ENCODE data around the gene BCR.

Gene BCR

DNA sequence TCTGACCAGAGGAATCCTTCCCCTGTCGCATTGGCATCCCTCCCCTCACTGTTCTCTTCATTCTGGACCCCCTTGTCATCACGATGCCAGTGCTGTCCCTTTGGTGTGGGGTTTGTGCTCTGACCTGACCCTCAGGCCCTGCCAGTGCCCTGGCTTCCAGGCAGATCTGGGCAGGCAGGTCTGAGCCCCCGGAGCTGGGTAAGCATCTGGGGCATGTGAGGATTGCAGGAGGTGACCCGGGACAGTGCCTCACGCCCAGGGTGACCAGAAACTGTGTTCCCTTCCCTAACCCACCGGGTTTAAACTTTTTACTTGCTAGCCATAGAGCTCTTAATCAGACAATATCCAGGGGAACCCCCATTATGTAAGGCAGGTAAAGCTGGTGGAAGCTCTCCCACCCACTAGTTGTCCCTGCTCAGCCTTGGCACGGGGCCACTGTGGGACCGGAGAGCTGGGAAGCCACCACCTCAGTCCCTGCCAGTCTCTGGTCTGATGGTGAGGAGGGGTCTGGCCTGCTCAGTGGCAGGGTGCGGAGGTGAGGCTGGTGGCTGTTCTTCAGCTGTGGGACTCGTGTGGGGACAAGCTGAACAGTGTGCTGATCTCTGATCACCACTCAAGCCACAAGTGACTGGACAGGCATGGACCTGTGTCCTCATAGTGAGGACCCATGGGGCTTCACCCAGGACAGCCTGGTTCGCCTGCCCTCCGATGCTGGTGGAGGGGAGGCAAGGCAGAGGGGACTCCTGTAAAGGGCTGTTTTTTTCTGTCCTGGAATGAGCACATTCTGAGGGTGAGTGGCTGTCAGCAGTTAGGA, 38.0 kb downstream of the BCR start:
- no peak for DNase-seq

DNA sequence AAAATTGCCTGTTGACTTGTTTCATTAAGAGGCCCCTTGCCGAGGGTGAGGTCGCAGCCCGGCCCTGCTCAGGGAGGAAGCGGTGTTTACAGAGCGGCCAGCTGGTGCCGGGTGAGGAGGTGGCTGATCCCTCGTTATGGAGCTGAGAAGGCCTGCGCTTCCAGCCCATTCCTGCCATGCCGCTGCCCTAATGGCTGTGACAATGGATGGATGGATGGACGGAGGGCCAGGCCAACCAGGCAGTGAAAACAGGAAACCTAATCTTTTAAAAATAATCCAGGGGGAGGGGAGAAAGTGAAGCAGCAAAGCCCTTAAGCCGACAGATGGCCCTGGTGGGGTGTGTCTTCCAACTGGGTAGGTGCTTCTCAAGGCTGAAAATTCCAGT, 38.5 kb downstream of the BCR start:
- DNase-seq = no peak

DNA sequence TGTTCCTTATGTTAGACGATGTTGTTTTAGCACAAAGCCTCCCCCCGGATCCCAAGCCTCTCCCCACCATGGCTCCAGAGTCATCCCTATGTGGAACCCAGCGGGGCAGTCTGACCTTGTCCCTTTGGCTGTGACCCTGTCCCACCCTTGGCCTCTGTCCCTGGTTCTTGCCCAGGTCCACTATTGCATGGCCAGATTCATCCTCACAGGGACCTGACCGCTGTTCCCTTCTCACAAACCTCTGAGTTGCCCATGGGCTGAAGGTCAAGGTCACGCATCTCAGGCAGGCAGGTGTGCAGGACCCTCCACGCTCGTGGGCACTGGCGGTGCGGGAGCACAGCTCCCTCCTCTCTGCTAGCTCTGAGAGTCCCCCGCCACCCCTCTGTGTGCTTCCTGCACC, 39.0 kb downstream of the BCR start:
- no peak for DNase-seq

- DNase-seq = no peak
Measured at GRCh38 chr22:23219822-23220484, 39.6 kb downstream of the BCR start.

GRCh38 chr22:23220485-23221350, 40.4 kb downstream of the BCR start:
- DNase-seq = no peak

- DNase-seq = no peak
Measured at GRCh38 chr22:23221351-23221804, 41.1 kb downstream of the BCR start.

- DNase-seq = no peak
Measured at GRCh38 chr22:23222033-23222792, 41.9 kb downstream of the BCR start.

- DNase-seq = no peak
Measured at GRCh38 chr22:23222793-23223568, 42.7 kb downstream of the BCR start.

DNA sequence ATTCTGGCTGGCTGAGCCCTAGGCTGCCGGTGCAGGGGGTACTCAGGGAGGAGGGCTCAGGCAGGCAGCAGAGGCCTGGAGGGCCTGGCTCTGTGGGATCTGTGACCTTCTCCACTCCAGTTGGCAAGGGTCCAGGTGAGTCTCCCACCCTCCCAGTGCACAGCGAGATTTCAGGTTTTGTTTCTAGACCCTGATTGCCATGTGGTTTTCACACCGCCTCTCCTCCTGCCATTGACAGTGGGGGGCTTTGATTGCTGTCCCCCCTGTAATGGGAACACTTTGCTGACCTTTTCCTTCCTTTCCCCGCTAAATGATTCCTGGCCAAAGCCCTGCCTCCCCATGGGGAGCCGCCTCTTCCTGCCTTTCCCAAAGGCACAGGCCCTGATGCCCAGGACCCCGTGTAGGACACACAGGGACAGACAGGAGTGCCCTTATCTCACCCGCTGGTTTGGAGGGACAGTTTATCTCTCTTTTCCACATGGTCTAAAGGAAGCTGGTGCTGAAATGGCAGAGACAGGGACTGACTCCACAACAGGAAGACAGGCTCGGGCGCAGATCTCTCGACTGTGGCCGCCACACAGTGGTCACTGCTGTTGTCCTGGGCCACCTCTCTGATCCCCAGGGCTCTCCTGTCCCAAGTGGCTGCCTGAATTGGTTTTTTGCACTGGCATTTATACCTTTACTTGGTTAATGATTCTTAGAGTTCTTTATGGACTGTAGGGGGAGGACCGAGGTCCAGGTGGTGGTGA, 43.4 kb downstream of the BCR start:
- no peak for DNase-seq

DNA sequence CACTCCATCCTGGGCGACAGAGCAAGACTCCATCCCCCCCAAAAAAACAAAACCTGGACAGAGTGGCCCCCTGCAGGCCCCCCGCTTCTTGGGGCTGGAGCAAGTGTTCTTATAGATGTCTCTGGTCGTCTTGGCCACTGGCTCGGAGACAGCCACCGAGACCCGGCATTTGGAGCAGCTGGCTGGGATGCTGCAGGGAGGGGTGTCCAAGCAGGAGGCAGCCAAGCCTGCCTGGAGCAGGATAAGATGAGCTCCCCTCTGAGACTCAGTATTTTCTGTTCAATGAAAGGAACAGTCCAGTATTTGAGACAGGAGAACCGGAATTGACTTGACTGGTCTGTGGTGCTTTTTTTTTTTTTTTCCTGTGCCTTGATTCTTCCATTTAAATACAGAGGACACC, 44.5 kb downstream of the BCR start:
- no peak for DNase-seq

DNA sequence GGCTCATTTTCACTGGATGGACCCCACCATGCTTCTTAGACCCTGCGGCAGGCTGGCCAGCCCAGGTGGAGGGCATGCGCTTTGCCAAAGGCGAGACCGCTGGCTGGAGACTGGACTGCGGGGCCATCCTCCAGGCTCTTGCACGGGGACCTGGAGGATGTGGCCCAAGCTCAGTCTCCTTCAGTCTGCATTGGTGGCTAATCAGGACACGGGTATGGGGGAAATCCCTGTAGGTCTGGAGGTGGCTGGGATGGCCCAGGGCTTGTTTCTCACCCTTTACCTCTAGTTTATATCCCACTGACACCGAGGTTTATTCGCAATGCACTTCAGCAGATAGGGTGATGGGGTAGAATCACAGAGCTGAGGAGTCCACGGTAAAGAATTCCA, 45.0 kb downstream of the BCR start:
- no peak for DNase-seq

GRCh38 chr22:23225724-23226496, 45.6 kb downstream of the BCR start:
- DNase-seq = no peak

GRCh38 chr22:23226497-23226850, 46.2 kb downstream of the BCR start:
- DNase-seq = no peak

DNA sequence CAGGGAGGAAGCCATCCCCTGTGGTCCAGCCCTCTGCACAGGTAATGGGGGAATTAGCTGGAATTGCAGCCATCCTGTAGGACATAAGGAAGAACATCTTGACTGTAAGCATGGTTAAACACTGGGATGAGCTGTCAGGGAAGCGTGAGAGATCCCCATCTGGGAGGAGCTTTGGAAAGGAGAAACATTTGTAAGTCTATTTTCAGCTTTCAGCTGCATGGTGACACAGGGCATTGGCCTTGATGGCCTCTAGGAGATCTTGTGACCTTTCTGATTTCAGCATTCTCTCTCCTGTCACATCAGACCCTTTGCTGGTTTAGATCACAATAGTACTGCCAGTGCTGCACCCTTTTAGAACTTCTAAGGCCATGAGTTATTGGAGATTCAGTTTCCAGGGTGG, 47.1 kb downstream of the BCR start:
- DNase-seq = no peak

GRCh38 chr22:23228503-23228902, 48.2 kb downstream of the BCR start:
- DNase-seq = no peak

DNA sequence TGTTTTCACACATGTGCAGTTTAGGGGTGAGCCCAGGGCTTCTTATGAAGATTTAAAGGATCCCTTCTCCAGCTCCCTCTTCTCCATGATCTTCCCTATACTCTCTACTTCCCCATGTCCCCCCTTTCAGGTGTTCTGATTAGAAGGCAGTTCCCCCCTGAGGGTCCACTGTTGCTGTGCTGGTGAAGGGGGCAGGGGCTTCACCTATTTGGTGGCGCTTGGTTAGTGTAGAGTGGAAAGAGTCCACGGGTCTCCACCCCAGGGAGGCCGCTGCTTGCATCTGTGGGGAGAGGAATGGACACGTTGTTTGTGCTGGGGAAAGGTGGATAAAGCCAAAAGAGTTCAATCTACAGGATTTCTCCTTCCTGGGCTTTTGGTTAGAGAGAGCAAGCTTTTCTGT, 49.3 kb downstream of the BCR start:
- no peak for DNase-seq

GRCh38 chr22:23230348-23231068, 50.2 kb downstream of the BCR start:
- DNase-seq = no peak

DNA sequence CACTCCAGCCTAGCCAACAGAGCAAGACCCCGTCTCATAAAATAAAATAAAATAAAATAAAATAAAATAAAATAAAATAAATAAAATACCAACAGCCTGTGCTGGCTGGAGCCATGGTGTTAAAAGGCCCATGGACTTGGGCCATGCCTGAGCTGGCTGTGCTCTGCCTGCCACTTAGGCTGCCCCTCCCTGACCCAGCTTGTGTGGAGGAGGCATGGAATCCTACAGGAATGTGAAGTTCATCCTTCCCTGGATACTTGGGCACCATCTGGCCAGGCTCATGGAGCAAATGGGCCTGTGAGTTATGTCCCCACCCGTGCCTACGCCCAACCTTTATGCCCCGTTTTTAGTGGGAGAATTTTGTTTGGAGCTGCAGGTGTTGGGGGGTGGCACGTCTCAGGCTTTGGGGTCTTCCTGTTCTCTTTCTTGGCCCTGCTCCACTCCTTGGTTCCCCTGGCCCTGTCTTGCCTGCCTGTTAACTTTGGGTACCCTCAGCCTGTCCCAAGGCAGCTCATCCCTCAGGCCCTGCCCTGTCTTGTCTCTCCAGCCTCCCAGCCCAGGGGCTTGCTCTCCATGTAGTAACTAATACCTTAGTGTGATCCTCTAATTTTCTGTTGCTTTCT, 51.3 kb downstream of the BCR start:
- DNase-seq = no peak

Measured in NCI-H1048 (cell line).